NCI-H82 (cell line): ENCODE results near the gene PLCG1.
"Not testable (repeated sequence)": the region's sequence is repeated elsewhere in the genome, so short reads cannot be mapped to it uniquely, and the experiment has no call there.

Experiments
- DNase-seq: peaks from one replicate; lab custom pipeline; 2025; lab: John Stamatoyannopoulos, UW

PLCG1 gene

DNA sequence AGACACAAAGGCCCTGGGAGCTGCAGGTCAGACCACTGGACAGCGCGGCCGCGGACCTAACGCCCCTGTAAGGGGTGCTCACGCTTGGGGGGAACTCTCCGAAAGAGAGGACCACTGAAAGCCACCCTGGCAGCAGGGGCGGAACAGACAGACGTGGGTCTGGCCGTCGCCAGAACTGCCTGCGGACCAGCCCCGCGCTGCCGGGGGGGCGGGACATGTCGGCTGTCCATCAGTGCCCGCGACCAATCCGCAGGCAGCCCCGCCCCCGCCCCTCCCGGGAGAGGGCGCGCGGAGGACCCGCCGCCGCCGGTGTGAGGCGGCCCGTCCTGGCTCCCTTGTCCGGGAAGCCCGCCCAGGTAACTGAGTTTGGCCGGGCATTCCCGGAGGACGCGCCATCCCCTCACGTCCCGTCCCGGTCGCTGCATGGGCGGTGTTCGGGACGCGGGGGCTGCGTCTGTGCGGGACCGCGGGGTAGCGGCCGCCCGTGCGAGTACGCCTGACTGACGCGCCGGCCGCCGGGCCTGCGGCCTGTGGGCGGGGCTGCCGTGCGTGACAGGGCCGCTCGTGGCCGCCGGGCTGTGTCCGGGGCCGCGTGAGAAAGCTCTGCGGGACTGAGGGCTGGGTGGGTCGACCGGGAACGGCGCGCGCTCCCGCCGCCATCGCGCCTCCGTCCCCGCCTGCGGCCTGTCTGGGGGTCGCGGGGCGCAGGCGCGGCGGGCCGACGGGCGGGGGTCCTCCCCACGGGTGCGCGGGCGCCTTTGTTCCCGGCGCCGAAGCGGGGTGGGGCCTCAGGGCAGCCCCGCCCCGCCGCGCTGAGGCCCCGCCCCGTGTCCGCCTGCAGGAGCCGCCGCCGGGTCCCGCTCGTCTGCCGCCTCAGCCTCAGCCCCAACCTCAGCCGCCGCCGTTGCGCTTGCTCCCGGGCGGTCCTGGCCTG lies at the start of gene PLCG1:
PLCG1 (plus strand) TSS at position 864 of the 934 bp plus-strand sequence. CDS start 99 bp downstream, outside the sequence.
- DNase-seq: peak; percentile 92

DNA sequence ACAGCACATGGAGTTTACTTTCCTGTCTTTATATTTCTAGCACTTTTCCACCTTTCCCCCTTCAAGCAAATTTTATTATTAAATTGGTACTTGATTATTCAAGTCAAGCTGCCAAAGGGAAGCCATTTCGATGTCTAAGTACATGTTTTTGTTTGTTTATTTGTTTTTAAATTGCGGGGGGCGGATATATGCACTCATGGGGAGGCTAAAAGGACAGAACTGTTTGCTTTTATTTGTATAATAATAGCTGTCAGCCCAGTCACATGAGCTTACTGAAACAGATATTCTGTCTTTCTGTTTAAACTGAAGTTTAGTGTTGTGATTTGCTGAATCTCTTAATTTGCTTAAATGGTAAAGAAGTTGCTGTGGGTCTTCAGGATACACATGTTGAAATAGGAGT lies 49.6 kb upstream of the PLCG1 start:
- no peak for DNase-seq

DNA sequence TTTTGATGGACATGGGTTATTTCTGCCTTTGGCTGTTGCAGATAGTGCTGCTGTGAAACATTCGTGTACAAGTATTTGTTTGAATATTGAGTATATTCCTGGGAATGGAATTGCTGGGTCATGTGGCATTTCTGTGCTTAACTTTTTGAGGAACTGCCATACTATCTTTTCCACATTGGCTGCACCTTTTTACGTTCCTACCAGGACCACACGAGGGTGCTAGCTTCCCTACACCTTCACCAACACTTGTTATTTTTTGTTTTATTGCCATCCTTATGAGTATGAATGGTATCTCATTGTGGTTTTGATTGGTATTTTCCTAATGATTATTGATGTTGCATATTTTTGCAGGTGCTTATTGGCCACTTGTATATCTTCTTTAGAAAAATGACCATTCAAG lies 47.8 kb upstream of the PLCG1 start:
- peak; percentile 6 for DNase-seq

DNA sequence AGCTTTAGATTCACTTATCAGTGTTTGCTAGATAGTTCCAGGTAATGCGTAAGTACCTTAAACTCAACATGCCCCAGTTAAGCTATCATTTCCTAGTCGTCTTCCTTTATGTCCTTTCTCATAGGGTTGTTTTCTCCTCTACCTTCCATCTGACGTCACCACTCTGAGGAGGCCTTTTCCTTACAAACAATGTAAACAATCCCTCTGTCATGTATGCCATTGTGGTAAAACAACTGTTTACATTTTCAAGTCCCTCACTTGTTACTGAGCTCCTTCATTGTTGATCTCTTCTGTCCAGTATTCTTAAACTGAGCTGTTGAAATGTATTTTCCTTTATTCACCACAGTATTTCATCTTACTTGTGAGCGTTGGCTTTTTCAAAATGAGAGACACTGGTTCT lies 45.4 kb upstream of the PLCG1 start:
- no peak for DNase-seq

DNA sequence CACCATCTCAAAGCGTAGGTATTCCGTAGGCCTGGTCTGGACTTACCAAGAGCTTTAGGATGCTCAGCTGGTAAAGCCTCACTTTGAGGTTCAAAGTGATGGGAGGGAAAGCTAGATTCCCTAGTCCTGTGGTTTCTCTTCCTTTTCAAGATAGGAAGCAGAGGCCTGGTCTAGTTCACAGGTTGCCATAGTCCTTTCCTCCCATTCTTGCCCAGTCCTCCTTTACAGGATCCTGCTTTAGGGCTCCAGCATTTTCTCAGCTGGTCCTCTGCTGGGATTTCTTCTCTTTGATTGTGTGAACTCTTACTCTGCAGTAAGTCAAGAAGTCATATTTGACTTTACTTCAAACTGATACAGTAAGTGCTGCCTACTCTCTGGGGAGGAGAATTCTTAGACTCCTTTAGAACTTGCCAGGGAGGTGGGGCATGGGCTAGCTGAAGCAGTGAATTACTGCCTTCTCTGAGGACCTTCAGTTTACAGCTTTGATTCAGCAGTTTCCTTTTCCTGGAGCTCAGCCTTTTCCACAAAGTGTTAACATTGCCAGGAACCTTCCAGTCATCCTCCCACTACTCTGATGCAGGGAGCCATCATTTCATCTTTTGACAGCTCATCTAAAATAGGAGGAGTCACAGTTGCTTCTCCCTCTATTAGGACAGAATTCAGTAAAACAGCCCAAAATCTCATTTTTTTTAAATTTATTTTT lies 42.8 kb upstream of the PLCG1 start:
- DNase-seq: peak; percentile 10

DNA sequence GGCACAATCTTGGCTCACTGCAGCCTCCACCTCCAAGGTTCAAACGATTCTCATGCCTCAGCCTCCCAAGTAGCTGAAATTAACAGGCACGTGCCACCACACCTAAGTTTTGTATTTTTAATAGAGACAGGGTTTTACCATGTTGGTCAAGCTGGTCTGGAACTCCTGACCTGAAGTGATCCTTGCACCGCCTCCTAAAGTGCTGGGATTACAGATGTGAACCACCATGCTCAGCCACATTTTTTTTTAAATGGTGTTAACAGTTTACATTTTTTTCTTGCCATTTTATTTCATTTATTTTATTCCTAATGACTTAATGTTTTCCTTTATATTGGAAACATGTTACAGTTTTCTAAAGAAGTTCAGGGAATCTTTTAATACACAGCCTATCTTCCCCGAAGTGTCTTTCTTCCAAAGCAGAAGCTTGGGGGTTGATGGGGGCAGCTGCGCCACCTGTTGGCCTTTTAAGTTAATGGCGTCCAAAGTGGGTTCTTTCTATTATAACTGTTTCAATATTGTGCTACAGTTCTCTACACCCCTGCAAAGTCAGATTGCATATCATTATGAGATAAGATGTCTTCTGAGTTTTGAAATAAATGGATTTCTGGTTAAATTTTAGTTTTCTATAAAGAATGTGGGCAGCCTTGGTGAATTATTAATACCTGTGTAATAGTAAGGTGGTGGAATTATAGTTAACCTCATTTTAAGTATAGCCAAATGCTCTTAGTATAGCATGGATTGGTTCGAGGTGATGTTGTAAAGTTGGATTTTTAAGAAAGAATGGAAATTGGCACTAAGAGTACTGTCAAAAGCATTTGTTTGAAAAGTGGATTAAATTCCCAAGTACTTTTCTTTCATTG lies 42.0 kb upstream of the PLCG1 start:
- peak; percentile 77 for DNase-seq

DNA sequence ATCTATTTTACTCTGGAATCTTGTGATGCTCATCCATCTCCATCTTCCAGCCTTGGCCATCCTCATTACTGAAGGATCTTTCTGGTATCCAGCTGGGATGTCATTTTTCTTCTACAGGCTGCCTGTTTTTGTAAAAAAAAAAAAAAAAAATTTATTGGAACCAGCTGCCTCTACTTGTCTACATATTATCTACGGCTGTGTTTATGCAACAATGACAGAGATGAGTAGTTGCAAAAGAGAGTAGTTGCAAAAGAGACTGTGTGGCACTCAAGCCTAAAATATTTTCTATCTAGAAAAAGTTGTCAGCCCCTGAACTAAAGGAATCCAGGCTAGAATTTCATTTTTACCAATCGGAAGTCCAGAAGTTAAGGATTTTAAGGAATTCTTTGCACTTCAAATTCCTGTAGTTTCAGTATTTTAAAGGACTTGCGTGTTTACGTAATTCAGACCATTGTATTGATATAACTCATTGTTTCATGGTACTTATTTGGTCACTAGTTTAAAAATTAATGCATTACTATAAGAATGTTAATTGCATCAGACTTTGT lies 38.6 kb upstream of the PLCG1 start:
- DNase-seq: no peak

DNA sequence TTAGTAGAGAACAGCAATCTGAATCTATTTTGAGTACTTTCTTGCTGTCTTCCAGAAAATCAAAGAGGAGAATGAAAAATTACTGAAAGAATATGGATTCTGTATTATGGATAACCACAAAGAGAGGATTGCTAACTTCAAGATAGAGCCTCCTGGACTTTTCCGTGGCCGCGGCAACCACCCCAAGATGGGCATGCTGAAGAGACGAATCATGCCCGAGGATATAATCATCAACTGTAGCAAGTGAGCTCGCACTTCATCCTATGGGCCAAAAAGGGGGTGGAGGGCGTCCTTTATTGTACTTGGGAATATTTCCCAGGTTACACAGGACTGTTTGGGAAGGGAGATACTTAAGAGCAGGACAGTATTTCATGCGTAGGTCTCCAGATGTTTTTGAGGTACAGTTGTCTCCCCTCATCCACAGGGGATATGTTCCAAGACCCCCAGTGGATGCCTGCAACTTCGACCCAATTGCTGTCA lies 37.3 kb upstream of the PLCG1 start:
- DNase-seq: no peak

DNA sequence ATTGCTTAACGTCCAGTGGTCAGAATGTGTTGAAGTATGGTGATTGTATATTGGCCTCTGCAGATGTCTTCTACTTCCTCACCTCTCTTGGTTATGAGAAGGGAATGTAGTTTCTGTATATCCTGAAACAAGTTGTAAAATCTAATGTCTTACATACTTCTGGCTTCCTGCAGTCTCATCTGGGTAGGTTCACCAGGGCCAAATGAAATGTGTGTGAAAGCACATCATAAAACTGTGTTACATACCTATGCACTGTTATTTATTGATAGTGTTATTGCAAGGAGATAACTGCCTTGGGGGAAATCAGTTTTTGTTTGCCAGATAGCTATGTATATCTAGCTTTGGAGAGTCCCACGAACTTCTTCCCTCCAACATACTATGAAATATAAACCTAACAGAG lies 35.7 kb upstream of the PLCG1 start:
- DNase-seq: no peak

DNA sequence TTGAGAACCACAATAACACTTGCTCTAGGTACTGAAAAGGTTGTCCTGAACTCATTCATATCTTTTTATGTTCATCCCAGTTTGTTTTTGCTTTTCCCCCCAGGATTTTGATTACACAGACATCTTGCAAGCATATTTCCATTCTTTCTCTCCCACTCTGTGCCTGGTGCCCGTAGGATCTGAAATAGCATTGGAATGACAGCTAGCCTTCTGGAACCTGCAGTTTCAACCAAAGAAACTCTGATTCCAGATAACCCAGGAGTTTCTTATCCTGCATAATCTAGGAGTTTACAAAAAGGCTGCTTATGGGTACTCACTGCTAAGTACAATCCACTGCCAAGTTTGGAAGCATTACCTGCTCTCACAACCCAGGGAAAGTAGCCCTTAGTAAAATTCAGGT lies 28.8 kb upstream of the PLCG1 start:
- DNase-seq: no peak

DNA sequence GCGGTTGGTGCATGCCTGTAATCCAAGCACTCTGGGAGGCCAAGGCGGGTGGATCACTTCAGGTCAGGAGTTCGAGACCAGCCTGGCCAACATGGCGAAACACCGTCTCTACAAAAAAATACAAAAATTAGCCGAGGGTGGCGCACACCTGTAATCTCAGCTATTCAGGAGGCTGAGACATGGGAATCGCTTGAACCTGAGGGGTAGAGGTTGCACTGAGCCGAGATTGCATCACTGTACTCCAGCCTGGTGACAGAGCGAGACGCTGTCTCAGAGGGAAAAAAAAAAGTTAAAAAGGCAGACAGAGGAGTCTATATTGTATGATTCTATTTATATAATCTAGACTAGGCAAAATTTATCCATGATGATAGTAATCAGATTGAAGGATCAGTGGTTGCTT lies 27.3 kb upstream of the PLCG1 start:
- no peak for DNase-seq

DNA sequence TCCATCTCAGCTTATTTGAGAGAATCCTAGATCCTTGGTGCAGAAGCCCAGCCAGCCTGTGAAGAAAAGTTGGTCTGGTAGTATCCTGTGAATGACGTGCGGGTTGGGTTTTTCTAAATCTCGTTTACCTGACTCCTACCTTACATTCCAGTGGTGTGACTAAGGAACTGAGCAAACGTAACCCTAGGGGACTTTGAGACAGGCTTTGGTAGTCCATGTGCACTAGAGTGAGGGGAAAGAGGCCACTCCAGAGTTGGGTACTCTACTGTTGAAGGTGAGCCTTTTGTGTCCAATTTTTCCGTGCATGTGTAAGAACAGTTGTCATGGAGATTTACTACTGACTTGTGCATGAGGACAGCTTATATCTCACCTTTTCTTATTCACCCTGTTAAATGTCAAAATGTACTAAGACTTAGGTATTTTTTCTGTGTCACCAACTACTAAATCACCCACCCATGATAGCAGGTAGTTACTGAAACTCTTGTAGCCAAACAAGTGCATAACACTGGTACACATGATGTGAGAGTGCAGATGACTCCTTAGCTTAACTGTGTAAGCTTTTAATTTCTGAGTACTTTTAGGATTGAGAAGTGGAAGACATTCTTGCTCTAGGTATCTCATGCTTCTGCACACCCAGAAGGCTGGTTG lies 26.3 kb upstream of the PLCG1 start:
- no peak for DNase-seq

DNA sequence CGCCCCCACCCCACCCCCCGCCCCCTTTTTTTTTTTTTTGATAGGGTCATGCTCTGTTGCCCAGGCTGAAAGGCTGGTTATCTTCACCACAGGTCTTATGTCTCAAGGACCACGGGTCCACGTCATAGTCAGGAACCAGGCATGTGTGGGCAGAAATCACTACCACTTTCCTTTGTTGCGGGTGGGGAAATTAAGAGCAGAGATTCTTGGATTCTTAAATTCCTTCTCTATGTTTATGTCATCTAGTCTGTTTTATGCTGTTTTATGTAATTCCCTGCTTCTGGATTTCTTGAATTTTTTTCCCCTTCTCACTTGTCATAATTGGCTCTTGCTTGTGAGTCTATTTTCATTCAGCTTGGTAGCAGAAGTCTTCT lies 25.8 kb upstream of the PLCG1 start:
- no peak for DNase-seq

DNA sequence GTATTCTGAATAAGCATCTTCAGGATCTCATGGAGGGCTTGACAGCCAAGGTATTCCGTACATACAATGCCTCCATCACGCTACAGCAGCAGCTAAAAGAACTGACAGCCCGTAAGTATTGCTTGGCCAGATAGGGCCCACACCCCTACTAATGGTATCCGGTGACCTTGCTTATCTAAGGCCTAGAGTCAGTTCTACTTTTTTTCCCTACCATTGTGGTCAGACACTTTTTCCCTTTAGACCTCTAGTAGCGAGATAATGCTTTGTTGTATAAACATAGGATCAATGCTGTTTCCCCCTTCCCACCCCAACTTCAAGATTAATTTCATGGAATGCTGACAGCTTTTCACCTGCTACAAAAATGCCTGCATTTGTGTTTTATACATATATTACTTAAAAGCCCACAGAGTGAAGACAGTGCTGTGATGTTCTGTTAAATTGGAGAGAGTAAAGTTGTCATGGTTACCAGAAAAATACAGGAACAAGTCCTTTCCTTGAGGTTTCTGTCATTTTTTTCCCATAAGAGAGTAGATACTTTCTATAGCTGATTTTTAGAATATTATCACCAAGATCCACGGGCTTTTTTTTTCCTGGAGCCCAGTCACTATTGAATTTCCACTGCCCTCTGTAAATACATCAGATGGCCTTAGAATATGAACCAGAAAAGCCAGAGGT lies 20.9 kb upstream of the PLCG1 start:
- no peak for DNase-seq

DNA sequence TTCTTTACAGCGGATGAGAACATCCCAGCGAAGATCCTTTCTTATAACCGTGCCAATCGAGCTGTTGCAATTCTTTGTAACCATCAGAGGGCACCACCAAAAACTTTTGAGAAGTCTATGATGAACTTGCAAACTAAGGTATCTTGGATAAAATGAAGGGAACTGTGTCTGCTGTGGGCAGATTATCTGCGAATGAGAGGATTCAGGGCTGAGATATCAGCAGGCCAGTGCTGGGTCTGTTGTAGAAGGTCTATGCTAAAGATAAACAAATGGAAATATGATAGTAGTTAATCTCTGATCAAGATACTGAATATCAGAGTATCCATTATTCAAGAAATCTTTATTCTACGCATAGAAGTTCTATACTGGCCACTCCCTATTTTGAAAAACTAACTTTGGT lies 19.2 kb upstream of the PLCG1 start:
- DNase-seq: not testable (repeated sequence)

DNA sequence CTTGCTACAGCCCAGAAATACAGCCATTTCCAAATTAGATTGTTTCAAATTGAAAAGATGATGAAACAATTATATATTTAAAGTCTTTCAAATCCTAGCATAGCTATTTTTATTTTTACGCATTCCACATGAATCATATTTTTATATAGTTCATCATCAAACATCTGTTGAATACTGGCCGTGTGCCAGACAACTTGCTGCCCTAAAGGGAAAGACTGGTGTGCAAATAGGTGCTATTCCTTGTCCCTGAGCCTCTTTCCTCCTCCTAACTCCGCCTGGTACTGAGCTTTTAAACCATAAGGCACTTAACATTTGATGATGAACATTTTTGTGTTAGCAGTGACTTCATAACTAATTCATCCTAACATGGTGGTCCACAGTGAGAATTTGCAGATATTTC lies 18.7 kb upstream of the PLCG1 start:
- DNase-seq: no peak

DNA sequence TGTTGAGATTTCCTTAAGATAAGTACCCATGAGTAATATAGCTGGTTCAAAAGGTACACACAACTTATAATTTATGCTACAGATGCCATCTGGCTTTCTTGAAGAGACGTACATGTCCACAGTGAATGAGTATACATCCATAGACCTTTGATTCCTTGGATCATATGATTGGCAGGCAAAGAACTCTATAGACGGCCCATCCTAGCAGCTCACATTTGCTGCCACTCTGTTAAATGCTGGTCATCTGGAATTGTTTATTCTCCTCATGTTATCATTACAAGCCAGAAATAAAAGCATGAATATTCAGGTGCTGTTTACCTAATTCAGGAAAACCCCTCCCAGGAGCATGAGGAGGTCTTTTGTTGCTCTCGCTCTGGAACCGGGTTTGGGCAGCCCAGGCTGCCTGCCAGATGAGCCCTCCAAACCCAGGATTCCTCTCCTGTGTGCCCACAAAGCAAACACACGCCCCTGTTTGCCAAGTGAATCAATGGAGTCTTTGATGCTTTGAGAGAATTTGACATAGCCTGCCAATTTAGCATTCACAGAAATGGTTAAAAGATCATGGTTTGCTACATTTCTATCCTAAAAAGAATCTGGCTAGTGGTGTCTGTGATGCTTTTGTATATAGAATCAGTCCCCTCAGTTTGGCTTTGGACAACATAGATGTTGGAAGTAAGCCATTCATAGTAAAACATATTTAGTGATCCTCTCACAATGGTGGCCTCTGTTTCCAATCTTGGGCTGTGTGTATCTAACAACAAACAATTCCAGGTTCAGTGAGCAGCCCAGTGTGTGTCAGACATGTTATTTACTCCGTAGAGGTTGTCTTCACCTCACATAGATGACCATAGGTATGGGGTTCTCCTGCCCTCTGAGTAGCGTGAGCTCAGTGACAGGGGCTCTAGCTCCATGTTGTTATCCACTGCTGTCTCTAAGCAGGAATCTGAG lies 17.5 kb upstream of the PLCG1 start:
- no peak for DNase-seq

DNA sequence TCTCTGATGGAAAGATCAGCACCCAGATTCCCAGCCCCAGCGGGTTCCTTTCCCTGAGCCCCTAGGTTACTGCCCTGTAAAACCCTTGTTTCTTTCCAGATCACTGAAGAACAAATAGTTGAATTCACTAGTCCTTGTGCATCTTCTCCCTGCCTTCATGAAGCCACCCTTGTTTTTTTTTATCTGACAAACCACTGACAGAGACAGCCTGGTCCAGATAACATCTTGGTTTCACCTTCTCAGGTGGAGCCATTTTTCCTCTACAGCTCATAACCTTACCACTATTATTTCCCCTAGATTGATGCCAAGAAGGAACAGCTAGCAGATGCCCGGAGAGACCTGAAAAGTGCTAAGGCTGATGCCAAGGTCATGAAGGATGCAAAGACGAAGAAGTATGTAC lies 15.9 kb upstream of the PLCG1 start:
- DNase-seq: no peak

DNA sequence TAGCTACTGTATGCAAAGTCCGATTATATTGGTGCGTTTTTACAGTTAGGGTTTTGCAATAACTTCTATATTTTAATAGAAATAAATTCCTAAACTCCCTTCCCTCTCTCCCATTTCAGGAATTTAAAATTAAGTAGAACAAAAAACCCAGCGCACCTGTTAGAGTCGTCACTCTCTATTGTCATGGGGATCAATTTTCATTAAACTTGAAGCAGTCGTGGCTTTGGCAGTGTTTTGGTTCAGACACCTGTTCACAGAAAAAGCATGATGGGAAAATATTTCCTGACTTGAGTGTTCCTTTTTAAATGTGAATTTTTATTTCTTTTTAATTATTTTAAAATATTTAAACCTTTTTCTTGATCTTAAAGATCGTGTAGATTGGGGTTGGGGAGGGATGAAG lies 13.7 kb upstream of the PLCG1 start:
- DNase-seq: no peak
